ENCODE data around the gene TMEM52. TPM values are rescaled to one million over a fixed set of nuclear protein-coding genes. Genes with fewer than 3 reads are reported as not detected.

TMEM52 gene
- total RNA-seq, 2 experiments from 2014 or later, result 1.7 to 2.5 TPM

DNA sequence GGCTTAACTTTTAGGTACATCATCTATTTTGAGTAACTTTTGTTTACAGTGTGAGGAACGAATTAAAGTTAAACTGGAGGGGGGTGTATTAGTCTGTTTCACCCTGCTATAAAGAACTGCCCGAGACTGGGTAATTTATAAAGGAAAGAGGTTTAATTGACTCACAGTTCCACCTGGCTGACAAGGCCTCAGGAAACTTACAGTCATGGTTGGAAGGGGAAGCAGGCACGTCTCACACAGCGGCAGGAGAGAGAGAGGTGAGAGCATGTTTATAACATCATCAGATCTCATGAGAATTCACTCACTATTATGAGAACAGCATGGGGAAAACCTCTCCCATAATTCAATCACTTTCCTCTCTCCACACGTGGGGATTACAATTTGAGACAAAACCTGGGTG is 31.9 kb upstream of the TMEM52 start:
- H3K79me2 ChIP-seq (ENCODE audit: insufficient read depth, low read depth, low read length), result no peaks in the 10 kb centered on the region
- peaks cover 8% of the 10 kb centered on the region; the same call in 1 of the 2 replicates for H3K9me3 ChIP-seq (ENCODE audit: low read length)
- intact Hi-C loops (cut with micrococcal nuclease; ENCODE audit: unreplicated experiment), result no loop called here
- no peak for DNase-seq (ENCODE audit: low spot score)
- ChIA-PET CTCF (ENCODE audit: unreplicated experiment) (no interaction called here), POLR2A (no interaction called here)
- H3K4me2 ChIP-seq (ENCODE audit: low read length), result no peak overlapping the region
- no TSS peak for BruUV-seq (replicated peaks)
- H3K27ac ChIP-seq (ENCODE audit: low read depth, low read length, poor library complexity, severe bottlenecking), result no peak overlapping the region
- TF ChIP-seq EZH2phosphoT487 (IDR thresholded peaks at IDR 0.05; ENCODE audit: borderline replicate concordance, low read depth, low read length), result no peak
- TF ChIP-seq, protein P1, sequence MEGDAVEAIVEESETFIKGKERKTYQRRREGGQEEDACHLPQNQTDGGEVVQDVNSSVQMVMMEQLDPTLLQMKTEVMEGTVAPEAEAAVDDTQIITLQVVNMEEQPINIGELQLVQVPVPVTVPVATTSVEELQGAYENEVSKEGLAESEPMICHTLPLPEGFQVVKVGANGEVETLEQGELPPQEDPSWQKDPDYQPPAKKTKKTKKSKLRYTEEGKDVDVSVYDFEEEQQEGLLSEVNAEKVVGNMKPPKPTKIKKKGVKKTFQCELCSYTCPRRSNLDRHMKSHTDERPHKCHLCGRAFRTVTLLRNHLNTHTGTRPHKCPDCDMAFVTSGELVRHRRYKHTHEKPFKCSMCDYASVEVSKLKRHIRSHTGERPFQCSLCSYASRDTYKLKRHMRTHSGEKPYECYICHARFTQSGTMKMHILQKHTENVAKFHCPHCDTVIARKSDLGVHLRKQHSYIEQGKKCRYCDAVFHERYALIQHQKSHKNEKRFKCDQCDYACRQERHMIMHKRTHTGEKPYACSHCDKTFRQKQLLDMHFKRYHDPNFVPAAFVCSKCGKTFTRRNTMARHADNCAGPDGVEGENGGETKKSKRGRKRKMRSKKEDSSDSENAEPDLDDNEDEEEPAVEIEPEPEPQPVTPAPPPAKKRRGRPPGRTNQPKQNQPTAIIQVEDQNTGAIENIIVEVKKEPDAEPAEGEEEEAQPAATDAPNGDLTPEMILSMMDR (conservative IDR thresholded peaks at IDR 0.05; ENCODE audit: low read length), result no peak
- no peaks in the 10 kb centered on the region for H3K9me2 ChIP-seq (ENCODE audit: insufficient read depth, low read length)
- no peaks in the 10 kb centered on the region for H3K36me3 ChIP-seq (ENCODE audit: insufficient read depth, low read length)
- no peaks in the 10 kb centered on the region for H3K4me1 ChIP-seq (ENCODE audit: insufficient read depth, low read length, poor library complexity, severe bottlenecking)
- no peak overlapping the region for H3K4me3 ChIP-seq (ENCODE audit: low read depth, low read length, poor library complexity, severe bottlenecking)
- no peaks in the 10 kb centered on the region for H4K20me1 ChIP-seq (ENCODE audit: insufficient read depth, low read length)
- no peak overlapping the region for H2AFZ ChIP-seq (ENCODE audit: low read length)

DNA sequence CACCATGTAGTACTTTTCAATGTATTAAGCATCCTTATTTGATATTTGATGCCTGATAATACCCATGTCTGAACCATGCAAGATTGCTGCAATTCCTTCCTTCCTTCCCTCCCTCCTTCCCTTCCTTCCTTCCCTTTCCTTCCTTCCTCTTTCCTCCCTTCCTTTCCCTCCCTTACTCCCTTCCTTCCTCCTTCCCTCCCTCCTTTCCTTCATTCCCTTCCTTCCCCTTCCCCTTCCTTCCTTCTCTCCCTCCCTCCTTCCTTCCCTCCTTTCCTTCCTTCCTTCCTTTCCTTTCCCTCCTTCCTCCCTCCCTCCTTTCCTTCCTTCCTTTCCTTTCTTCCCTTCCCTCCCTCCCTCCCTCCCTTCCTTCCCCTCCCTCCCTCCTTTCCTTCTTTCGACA is 29.7 kb upstream of the TMEM52 start:
- DNase-seq (ENCODE audit: low spot score), result no peak
- Histone ChIP-seq H3K36me3 (ENCODE audit: insufficient read depth, low read length) (no peaks in the 10 kb centered on the region), H4K20me1 (ENCODE audit: insufficient read depth, low read length) (no peaks in the 10 kb centered on the region), H3K9me2 (ENCODE audit: insufficient read depth, low read length) (no peaks in the 10 kb centered on the region), H3K9me3 (ENCODE audit: low read length) (peaks cover 8% of the 10 kb centered on the region; the same call in 1 of the 2 replicates), H3K4me1 (ENCODE audit: insufficient read depth, low read length, poor library complexity, severe bottlenecking) (no peaks in the 10 kb centered on the region), H3K4me3 (ENCODE audit: low read depth, low read length, poor library complexity, severe bottlenecking) (no peak overlapping the region), H3K79me2 (ENCODE audit: insufficient read depth, low read depth, low read length) (no peaks in the 10 kb centered on the region), H3K27ac (ENCODE audit: low read depth, low read length, poor library complexity, severe bottlenecking) (no peak overlapping the region), H3K4me2 (ENCODE audit: low read length) (no peak overlapping the region), H2AFZ (ENCODE audit: low read length) (no peak overlapping the region)
- intact Hi-C loops (cut with micrococcal nuclease; ENCODE audit: unreplicated experiment), result no loop called here
- CTCF ChIA-PET (ENCODE audit: unreplicated experiment), result no interaction called here
- no TSS peak for BruUV-seq (replicated peaks)
- POLR2A ChIA-PET, result no interaction called here
- TF ChIP-seq EZH2phosphoT487 (IDR thresholded peaks at IDR 0.05; ENCODE audit: borderline replicate concordance, low read depth, low read length), result no peak
- TF ChIP-seq, protein P1 (conservative IDR thresholded peaks at IDR 0.05; ENCODE audit: low read length), result no peak

DNA sequence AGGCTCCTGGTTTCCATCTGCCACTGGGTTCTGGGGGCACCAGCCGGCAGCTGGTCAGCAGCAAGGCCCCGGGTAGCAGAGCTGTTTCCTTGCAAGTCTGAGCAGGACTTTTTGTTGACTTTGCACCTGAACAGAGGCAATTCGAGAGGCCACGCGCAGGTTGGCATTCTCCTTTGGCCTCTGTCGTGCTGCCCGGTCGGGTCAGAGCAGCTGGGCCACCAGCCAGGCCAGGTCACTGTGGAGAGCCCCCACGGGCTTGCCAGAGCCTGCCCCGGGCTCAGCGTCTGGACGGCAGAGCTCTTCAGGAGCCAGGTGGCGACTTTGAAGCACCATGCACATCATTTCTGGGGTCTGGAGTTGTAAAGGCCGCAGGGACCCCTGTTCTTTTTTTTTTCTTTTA is 28.4 kb upstream of the TMEM52 start:
- H3K9me3 ChIP-seq (ENCODE audit: low read length), result peaks cover 8% of the 10 kb centered on the region; the same call in 1 of the 2 replicates
- peaks cover 10% of the 10 kb centered on the region for H3K4me1 ChIP-seq (ENCODE audit: insufficient read depth, low read length, poor library complexity, severe bottlenecking)
- no peaks in the 10 kb centered on the region for H3K36me3 ChIP-seq (ENCODE audit: insufficient read depth, low read length)
- intact Hi-C loops (cut with micrococcal nuclease; ENCODE audit: unreplicated experiment), result no loop called here
- no TSS peak for BruUV-seq (replicated peaks)
- DNase-seq (ENCODE audit: low spot score), result no peak
- no peaks in the 10 kb centered on the region for H3K79me2 ChIP-seq (ENCODE audit: insufficient read depth, low read depth, low read length)
- H2AFZ ChIP-seq (ENCODE audit: low read length), result no peak overlapping the region
- H3K4me3 ChIP-seq (ENCODE audit: low read depth, low read length, poor library complexity, severe bottlenecking), result no peak overlapping the region
- no peak for TF ChIP-seq EZH2phosphoT487 (IDR thresholded peaks at IDR 0.05; ENCODE audit: borderline replicate concordance, low read depth, low read length)
- TF ChIP-seq, protein P1 (conservative IDR thresholded peaks at IDR 0.05; ENCODE audit: low read length), result no peak
- H3K4me2 ChIP-seq (ENCODE audit: low read length), result no peak overlapping the region
- H3K27ac ChIP-seq (ENCODE audit: low read depth, low read length, poor library complexity, severe bottlenecking), result no peak overlapping the region
- CTCF ChIA-PET (ENCODE audit: unreplicated experiment), result no interaction called here
- H3K9me2 ChIP-seq (ENCODE audit: insufficient read depth, low read length), result no peaks in the 10 kb centered on the region
- POLR2A ChIA-PET, result interaction anchor here (0.6 kb wide), 1 partner anchor 1062 kb away, joined by 3 read pairs; no protein-coding TSS in a partner anchor
- H4K20me1 ChIP-seq (ENCODE audit: insufficient read depth, low read length), result no peaks in the 10 kb centered on the region
